Neural progenitor cell (in vitro differentiated cells): Measurements from ENCODE around the gene CFAP97D1. TPM values are rescaled to one million over a fixed set of nuclear protein-coding genes. Genes with fewer than 3 reads are reported as not detected.

Source experiments
- DNase-seq: peaks from one replicate; pipeline ENCODE4 v3.0.0-alpha.2; 2016; ENCODE audit warnings: low spot score
- H2AFZ ChIP-seq: fragments of 200-600 bp; sonication (generic); replicated peaks from 2 replicates; pipeline ENCODE4 v1.6.1; 2016; ENCODE audit warnings: antibody characterized with exemption
- H3F3A ChIP-seq: fragments of 200-600 bp; sonication (generic); 2 replicates; pipeline ENCODE4 v1.6.1; 2016; ENCODE audit warnings: antibody characterized with exemption, low read depth
- H3K27ac ChIP-seq: fragments of 200-600 bp; sonication (generic); 2 replicates; pipeline ENCODE4 v1.5.1; 2016; ENCODE audit warnings: mild to moderate bottlenecking
- H3K27me3 ChIP-seq: fragments of 200-600 bp; sonication (generic); 2 replicates; pipeline ENCODE4 v1.6.1; 2016; ENCODE audit warnings: mild to moderate bottlenecking, moderate library complexity
- H3K36me3 ChIP-seq: fragments of 200-600 bp; sonication (generic); 2 replicates; pipeline ENCODE4 v1.5.1; 2016
- H3K4me1 ChIP-seq: fragments of 200-600 bp; sonication (generic); 2 replicates; pipeline ENCODE4 v1.6.1; 2016; ENCODE audit warnings: mixed run types
- H3K4me2 ChIP-seq: fragments of 200-600 bp; sonication (generic); 2 replicates; pipeline ENCODE4 v1.6.1; 2016
- H3K4me3 ChIP-seq: fragments of 200-600 bp; sonication (generic); 2 replicates; pipeline ENCODE4 v1.5.1; 2016
- H3K79me2 ChIP-seq: fragments of 200-600 bp; sonication (generic); 2 replicates; pipeline ENCODE4 v1.6.1; 2016; ENCODE audit warnings: low read depth
- H3K9ac ChIP-seq: fragments of 200-600 bp; sonication (generic); 2 replicates; pipeline ENCODE4 v1.6.1; 2016
- H3K9me3 ChIP-seq: fragments of 200-600 bp; sonication (generic); 2 replicates; pipeline ENCODE4 v1.5.1; 2016; ENCODE audit warnings: low read depth
- H4K20me1 ChIP-seq: fragments of 200-600 bp; sonication (generic); 2 replicates; pipeline ENCODE4 v1.6.1; 2016; ENCODE audit warnings: low read depth
- H3K27ac Mint-ChIP-seq: 3 replicates; pipeline ENCODE4 v1.8.0; 2021; ENCODE audit warnings: mixed read lengths
- H3K27me3 Mint-ChIP-seq: 2 replicates; pipeline ENCODE4 v1.8.0; 2022; ENCODE audit warnings: low read depth, mild to moderate bottlenecking, inconsistent platforms, moderate library complexity, mixed read lengths; ENCODE audit not compliant: insufficient read depth
- H3K36me3 Mint-ChIP-seq: 3 replicates; pipeline ENCODE4 v1.8.0; 2021; ENCODE audit warnings: mixed read lengths
- H3K4me1 Mint-ChIP-seq: 3 replicates; pipeline ENCODE4 v1.8.0; 2021; ENCODE audit warnings: mixed read lengths
- H3K4me3 Mint-ChIP-seq: 3 replicates; pipeline ENCODE4 v1.8.0; 2021; ENCODE audit warnings: mild to moderate bottlenecking, moderate library complexity, mixed read lengths
- H3K9me3 Mint-ChIP-seq: 3 replicates; pipeline ENCODE4 v1.8.0; 2020; ENCODE audit warnings: mixed read lengths
- EZH2 ChIP-seq: fragments of 200-600 bp; sonication (generic); IDR thresholded peaks from 2 replicates; pipeline ENCODE4 v1.6.1; 2017; ENCODE audit warnings: antibody characterized with exemption, mild to moderate bottlenecking, moderate library complexity
- EZH2phosphoT487 ChIP-seq: fragments of 200-600 bp; sonication (generic); IDR thresholded peaks from 2 replicates; pipeline ENCODE4 v1.6.1; 2017; ENCODE audit warnings: antibody characterized with exemption
- total RNA-seq: library from RNA; depleted of rRNA; stranded (reverse); fragments of >200 nt; gene quantifications from 2 replicates; pipeline ENCODE4 v1.2.3, GENCODE V29; 2015; ENCODE audit warnings: low replicate concordance
- TF ChIP-seq, protein P1 (sequence below): fragments of 200-600 bp; sonication (generic); IDR thresholded peaks from 2 replicates; pipeline ENCODE4 v1.5.1; 2017; ENCODE audit warnings: antibody characterized with exemption, mild to moderate bottlenecking

Gene CFAP97D1
- total RNA-seq, 1 donor from 2014 or later: not detected

DNA sequence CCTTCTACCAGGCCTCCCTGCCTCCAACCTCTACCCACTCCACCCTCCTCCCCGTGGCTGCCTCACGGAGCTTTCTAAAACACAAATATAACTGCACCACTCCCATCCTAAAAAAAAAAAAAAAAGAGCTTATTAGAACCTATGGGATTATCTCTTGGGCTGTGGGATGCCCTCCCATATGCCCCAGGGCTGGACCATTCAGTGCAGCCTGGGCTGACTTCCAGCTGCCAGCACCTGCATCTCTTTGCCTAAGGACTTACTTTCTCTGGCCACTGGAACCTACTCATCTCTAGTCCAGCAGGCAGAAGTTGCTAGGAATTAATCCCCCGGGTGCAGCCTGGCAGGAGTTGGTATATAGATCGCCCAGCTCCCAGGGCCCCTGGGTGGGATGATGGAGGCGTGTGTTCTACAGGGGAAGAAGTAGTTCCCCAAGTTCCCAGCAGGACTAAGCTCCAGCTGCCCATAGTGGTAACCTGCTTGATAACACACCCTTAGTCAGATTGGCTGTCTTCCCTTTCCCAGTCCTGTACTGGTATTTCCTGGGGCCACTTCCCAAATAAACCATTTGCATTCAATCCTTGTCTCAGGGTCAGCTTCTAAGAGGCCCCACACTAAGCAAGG is 42.4 kb downstream of the CFAP97D1 start:
- no peak for TF ChIP-seq EZH2
- TF ChIP-seq EZH2phosphoT487: no peak
- TF ChIP-seq, protein P1, sequence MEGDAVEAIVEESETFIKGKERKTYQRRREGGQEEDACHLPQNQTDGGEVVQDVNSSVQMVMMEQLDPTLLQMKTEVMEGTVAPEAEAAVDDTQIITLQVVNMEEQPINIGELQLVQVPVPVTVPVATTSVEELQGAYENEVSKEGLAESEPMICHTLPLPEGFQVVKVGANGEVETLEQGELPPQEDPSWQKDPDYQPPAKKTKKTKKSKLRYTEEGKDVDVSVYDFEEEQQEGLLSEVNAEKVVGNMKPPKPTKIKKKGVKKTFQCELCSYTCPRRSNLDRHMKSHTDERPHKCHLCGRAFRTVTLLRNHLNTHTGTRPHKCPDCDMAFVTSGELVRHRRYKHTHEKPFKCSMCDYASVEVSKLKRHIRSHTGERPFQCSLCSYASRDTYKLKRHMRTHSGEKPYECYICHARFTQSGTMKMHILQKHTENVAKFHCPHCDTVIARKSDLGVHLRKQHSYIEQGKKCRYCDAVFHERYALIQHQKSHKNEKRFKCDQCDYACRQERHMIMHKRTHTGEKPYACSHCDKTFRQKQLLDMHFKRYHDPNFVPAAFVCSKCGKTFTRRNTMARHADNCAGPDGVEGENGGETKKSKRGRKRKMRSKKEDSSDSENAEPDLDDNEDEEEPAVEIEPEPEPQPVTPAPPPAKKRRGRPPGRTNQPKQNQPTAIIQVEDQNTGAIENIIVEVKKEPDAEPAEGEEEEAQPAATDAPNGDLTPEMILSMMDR: no peak
- Histone ChIP-seq H4K20me1 (no peaks in the 10 kb centered on the region), H3F3A (no peaks in the 10 kb centered on the region), H3K4me3 (no peak overlapping the region), H3K4me2 (no peak overlapping the region), H3K4me1 (no peaks in the 10 kb centered on the region), H2AFZ (no peak overlapping the region), H3K79me2 (no peaks in the 10 kb centered on the region), H3K27me3 (no peaks in the 10 kb centered on the region), H3K36me3 (no peaks in the 10 kb centered on the region), H3K9ac (no peak overlapping the region), H3K27ac (no peak overlapping the region), H3K9me3 (no peaks in the 10 kb centered on the region)
- peaks cover 4% of the 10 kb centered on the region for H3K27me3 Mint-ChIP-seq
- DNase-seq: no peak
- H3K9me3 Mint-ChIP-seq: no peaks in the 10 kb centered on the region
- no peaks in the 10 kb centered on the region for H3K36me3 Mint-ChIP-seq
- no peak overlapping the region for H3K4me3 Mint-ChIP-seq
- H3K27ac Mint-ChIP-seq: no peak overlapping the region
- H3K4me1 Mint-ChIP-seq: no peaks in the 10 kb centered on the region

DNA sequence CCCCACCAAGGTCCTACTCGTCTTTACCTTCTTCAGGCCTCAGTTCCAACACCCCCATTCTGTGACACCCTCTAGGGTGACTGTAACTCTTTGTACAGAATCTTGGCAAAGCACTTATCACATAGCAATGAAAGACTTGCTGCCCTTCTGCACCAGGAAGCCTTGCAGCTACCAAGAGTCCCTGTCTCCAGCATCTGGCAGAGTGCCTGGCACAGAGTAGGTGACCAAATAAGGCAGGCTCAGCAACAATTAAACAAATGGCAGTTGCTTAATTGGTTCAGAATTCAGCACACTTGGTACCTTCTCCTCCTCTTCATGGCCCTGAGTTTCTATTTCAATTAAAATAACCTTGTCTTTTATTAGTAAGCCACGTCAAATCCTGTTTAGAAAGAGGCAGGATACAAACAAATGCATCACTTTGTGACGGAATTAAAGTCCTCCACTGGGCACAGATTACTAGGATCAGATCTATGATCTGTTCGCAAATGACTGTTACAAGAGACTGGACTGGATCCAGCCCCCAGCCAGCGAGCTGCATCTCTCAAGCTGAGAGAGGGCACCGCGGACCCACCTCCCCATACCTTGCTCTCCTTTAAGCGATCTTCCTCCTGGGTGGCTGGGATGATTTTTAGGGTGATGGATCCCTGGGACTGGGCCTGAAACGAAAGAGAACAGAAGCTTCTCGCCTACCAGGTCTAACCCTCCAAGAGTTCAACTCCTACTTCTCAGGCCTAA is 43.3 kb downstream of the CFAP97D1 start:
- Histone ChIP-seq H4K20me1 (no peaks in the 10 kb centered on the region), H3K79me2 (no peaks in the 10 kb centered on the region), H3K27ac (no peak overlapping the region), H3K36me3 (no peaks in the 10 kb centered on the region), H3F3A (no peaks in the 10 kb centered on the region), H3K9me3 (no peaks in the 10 kb centered on the region), H3K4me3 (no peak overlapping the region), H3K4me1 (no peaks in the 10 kb centered on the region), H3K4me2 (no peak overlapping the region), H3K27me3 (no peaks in the 10 kb centered on the region), H2AFZ (no peak overlapping the region), H3K9ac (no peak overlapping the region)
- H3K4me3 Mint-ChIP-seq: no peak overlapping the region
- H3K9me3 Mint-ChIP-seq: no peaks in the 10 kb centered on the region
- H3K27me3 Mint-ChIP-seq: peaks cover 4% of the 10 kb centered on the region
- DNase-seq: no peak
- TF ChIP-seq EZH2: no peak
- TF ChIP-seq, protein P1: no peak
- no peak for TF ChIP-seq EZH2phosphoT487
- no peak overlapping the region for H3K27ac Mint-ChIP-seq
- H3K4me1 Mint-ChIP-seq: no peaks in the 10 kb centered on the region
- no peaks in the 10 kb centered on the region for H3K36me3 Mint-ChIP-seq

DNA sequence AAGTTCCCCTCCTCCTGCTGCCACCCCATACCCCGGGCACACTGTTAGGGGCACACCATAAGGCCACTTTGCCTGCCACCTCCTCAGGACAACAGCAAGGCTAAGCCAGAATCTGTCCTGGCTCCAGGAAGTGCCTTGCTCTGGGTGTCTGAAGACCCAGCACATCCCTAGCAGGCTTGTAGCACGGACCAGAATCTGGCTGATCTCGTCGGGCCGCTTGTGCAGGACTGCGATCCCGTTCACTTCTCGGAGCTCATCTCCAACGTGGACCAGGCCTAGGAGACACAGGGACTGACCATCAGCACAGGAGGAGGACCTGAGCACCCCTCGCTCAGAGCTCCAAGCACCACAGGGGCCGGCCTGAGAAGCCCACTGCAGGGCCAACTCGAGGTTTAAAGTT is 45.3 kb downstream of the CFAP97D1 start:
- no peaks in the 10 kb centered on the region for H3K36me3 ChIP-seq
- no peak for DNase-seq
- H3K27ac ChIP-seq: no peak overlapping the region
- no peak overlapping the region for H2AFZ ChIP-seq
- no peak overlapping the region for H3K4me3 Mint-ChIP-seq
- no peaks in the 10 kb centered on the region for H3K9me3 Mint-ChIP-seq
- peaks cover 6% of the 10 kb centered on the region for H3K27me3 Mint-ChIP-seq
- no peaks in the 10 kb centered on the region for H3K9me3 ChIP-seq
- H3K79me2 ChIP-seq: no peaks in the 10 kb centered on the region
- H4K20me1 ChIP-seq: no peaks in the 10 kb centered on the region
- H3F3A ChIP-seq: no peaks in the 10 kb centered on the region
- no peaks in the 10 kb centered on the region for H3K27me3 ChIP-seq
- H3K27ac Mint-ChIP-seq: no peak overlapping the region
- H3K4me2 ChIP-seq: no peak overlapping the region
- H3K4me1 Mint-ChIP-seq: peaks cover 3% of the 10 kb centered on the region
- H3K36me3 Mint-ChIP-seq: peaks cover 2% of the 10 kb centered on the region
- no peaks in the 10 kb centered on the region for H3K4me1 ChIP-seq
- H3K4me3 ChIP-seq: no peak overlapping the region
- no peak overlapping the region for H3K9ac ChIP-seq
- TF ChIP-seq EZH2phosphoT487 (no peak), EZH2 (no peak)
- TF ChIP-seq, protein P1: no peak
